ENCODE data around the gene KRT37.
"Not testable (repeated sequence)": the region's sequence is repeated elsewhere in the genome, so short reads cannot be mapped to it uniquely, and the experiment has no call there.

The KRT37 gene

DNA sequence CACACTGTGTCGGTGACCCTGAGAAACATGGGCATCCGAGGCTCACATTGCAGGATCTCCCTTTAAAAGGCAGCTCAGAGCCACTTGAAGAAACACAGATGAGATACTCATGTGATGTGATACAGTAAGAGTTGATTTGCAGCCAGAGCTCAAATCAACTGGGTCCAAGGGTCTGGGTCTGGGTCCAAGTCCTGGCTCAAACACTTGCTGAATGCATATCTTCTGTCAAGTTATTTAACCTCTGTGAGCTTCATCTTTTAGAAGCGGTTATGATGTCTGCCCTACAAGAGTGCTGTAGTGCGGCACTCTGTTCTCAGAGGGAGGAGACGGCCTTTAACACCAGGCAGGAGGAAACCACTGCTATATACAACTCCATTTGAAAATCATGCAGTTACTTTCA lies 10.0 kb upstream of the KRT37 start:
- DNase-seq = no peak

DNA sequence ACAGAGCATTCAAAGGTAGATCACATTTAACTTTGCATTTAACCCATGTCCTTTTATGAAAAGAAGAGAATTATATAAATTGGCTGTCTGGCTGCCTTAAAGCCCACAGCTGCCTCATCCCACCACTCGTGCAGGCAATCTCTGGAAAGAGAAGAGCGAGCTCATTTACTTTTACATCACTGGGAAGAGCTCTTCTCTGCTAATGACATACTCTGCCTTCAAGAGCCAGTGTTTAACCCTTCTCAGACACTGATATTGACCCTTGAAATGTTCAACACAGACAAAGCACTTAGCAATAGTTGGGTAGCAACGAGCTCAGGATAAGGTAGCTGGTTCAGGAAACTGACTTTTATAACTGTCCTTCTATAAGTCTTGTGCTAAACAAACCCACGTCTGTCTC lies 9.6 kb upstream of the KRT37 start:
- no peak for DNase-seq

DNA sequence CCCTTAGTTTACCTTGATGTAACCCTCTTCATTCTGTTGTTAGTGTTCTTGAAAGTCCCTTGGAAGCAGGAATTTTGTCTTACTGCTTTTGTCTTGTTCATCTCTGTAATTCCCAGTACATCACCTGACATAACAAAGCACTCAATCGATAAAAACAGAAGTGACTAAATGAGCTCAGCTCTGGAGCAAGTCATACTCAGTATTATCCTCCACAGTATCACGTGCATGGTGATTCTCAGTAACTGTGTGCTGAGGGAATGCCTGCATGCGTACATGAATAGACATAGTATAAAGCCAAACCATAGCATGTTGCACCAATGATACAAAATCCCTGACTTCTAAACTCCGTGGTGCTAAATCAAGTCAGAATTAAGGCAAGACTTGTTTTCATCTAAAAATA lies 9.2 kb upstream of the KRT37 start:
- no peak for DNase-seq

DNA sequence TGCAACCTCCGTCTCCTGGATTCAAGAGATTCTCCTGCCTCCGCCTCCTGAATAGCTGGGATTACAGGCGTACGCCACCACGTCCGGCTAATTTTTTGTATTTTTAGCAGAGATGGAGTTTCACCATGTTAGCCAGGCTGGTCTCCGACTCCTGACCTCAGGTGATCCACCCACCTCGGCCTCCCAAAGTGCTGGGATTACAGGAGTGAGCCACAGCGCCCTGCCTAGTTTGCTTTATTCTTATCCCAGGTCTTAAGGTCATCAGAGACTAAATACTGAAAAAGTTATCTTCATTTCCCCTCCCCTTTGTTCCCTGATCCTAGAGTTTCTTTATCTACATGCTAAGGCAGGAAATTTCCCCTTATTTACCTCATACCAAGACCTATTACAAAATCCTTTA lies 6.0 kb upstream of the KRT37 start:
- not testable (repeated sequence) for DNase-seq

DNA sequence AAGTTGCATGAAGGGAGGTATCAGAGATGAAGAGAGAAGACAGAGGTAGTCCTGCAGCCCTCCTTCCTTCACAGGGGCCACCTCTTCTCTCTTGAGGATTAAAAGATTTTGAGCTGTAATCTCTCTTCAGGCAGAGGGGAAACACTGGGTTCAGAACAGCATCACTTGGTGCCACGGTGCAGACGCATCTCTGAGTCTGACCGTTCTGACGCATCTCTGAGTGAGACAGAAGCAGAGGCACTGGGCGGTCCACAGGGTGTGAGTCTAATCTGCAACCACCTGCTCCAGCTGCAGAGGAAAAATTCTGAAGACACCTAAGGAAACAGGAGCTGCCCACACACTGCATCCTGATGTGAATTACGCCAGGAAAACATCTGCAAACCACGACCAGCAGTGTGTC lies 5.3 kb upstream of the KRT37 start:
- no peak for DNase-seq

DNA sequence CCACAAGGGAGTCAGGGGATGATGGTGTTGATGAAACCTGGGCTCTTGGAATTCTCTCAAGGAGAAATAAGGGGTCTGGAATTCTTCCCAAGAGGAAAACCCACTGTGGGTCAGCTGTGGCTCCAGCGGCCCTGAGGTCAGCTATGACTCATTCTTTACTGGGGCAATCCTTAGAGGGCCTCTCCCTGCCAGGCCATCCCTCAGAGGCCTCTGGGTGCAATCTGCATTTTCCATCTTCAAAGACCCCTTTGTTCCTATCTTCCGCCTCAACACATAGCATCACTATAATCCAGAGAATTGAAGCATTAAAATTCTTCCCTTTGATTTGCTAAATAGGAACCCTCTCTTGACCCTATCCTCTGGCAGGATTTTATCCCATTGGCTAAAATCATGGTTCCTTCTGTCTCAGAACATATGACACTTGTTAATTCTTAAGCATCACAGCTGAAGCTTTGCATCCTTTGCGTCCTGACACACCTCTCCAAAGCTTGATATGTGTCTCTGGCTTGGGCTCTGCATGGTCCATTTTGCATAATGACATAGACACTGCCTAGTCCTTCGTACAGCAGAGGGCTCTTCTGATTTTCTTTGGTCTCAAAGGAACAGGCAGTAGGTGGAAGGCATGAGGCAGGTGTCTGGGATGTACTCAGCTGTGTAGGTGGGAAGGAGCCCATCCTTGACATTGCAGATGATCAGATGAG lies 4.4 kb upstream of the KRT37 start:
- no peak for DNase-seq

DNA sequence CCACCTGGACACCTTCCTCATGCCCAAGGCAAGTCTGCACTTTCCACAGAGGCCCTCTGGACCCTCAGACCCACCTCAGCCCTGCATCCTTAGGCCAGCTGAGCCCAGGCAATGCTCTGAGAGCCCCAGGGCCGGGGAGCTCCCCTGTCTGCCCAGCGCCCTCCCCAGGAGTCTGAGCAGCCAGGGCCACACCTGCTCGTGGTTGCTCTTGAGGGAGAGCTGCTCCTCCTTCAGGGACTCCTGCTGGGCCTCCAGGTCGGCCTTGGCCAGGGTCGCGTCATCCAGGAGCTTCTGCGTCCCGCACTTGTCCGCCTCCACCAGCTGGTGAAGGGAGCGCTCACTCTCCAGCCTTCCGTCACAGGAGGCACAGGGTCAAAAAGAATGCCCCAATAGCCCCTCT lies 1.8 kb downstream of the KRT37 start:
- not testable (repeated sequence) for DNase-seq

DNA sequence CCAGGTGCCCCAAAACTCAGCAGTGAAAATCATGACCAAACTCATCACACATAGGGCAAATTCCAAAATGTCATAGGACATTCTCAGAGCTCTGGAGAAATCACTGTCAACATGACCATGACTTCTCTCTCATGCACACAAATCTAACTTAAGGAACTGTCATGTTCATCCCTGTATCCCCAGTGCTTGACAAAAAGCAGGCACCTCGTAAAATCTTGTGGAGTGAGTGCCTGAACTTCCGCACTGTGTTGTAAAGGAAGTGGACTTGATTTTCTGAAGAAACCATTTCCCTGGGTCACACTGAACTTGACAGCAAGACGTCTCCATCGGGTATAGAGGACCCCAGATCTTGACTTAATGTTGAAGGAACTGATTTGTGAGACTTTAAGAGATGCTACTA lies 2.8 kb downstream of the KRT37 start:
- no peak for DNase-seq

DNA sequence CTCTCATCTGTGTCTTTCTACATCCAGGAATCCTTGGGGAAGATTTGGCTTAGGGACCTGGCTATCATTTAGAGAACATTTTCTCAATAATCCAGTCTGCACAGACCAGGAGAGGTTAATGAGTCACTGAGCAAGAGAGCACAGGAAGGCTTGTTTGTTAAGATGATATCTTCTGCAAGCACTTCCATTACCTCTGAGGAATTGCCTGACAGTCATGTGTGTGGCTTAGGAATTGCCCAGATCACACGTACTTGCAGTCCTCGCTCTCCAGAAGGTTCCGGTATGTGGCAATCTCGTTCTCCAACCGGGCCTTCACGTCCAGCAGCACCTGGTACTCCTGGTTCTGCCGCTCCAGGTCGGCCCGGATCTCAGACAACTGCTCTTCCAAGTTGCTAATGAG lies 3.3 kb downstream of the KRT37 start:
- DNase-seq = no peak

DNA sequence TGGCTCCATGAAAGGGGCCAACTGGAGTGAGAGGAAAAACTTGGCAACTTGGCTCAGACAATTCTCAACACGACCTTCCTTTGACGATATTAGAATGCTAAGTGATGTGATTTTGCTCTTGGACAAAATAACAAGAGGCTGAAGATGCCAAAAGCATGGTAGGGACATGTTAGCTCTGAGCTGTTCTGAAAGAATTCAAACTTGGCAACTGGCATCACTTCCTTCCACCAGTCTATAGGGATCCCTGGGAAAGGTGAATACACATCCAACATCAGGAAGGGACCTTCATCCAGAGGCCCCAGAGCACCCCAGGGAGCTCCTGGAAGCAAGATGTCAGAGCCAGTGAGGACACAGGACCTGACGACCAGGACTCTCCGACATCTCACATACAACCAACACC lies 4.3 kb downstream of the KRT37 start:
- no peak for DNase-seq

DNA sequence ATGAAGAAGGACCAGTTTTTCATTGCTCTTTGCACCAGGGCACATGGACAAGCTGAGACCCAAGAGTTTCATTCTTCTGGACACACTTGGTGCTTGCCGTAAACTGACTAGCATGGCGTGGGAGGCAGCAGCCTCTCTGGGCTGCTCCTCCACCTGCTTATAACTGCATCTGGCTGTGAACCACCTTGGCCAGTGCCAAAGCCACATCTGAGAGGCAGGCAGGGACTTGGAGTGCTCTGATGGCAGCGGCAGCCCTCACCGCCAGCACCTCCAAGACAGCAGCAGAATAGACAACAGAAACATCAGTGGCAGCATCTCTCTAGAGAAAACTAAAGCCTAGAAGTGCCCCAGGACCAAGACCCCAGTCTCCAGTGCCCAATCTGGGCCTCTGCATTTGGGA lies 4.7 kb downstream of the KRT37 start:
- DNase-seq = no peak

DNA sequence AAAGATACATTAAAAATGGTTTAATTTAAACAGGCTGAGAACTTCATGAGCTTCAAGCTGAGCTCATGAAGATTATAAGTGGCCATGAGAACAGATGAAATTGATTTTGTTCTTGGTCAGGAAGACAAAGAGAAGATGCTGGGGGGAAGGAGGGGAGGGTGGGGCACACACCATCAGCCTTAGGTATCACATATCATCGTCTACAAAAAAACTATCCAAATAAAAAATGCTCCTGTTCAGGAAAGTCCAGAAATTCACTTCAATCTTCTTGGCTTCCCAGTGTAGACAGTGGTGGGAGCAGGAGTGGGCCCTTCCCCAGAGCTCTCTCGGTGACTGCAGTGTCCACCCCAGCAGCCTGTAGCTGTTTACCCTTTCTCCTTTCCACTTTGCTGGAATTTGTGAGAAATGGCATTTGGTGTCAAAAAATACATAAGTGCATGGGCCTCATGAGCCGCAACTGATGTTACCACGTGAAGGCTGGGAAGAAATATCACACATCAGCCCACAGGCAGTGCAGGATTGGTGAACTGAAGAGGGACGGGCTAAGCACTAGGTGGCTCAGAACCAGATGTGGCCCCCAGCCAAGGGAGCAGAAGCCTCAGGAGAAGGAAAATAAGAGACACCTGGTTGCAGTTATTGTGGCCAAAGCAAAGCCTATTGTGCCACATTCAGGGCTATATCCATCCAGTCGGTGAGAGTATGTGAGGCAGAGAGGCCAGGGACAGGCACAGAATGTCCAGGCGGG lies 6.1 kb downstream of the KRT37 start:
- no peak for DNase-seq

DNA sequence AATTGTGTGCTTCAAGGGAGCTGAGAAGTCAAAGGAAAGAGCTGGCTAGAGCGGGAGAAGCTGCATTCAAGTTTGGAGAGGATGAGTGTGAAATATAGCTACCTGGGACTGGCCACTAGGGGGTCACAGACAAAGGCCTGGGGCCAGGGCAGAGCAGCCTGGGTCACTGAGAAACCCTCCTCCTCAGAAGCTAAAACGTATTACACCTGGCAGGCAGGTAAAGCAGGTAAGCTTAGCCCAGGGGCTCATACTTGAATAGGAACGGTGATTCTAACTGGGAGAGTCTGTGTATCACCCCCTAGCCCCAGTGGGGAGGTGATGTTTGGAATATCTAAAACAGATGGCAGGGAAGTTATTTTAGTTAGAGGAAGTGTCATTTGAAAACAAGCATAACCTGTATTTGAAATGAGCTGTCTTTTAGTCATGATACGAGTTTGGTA lies 6.8 kb downstream of the KRT37 start:
- DNase-seq = no peak

DNA sequence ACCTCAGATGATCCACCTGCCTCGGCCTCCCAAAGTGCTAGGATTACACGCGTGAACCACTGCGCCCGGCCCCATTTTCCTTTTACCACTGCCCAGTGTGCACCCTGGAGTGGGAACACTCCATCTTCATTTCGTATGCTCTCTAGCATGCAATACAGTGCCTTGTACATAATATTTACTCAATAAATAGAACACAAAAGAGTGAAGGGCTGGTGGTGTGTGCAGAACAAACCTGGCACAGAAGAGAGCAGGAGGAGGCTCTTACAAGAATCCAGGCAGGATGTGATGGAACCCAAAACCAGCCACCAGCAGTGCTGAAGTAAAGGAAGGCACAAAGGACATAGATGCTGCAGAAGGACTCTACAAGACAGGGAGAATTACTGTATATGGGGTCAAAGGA lies 7.3 kb downstream of the KRT37 start:
- DNase-seq = no peak

DNA sequence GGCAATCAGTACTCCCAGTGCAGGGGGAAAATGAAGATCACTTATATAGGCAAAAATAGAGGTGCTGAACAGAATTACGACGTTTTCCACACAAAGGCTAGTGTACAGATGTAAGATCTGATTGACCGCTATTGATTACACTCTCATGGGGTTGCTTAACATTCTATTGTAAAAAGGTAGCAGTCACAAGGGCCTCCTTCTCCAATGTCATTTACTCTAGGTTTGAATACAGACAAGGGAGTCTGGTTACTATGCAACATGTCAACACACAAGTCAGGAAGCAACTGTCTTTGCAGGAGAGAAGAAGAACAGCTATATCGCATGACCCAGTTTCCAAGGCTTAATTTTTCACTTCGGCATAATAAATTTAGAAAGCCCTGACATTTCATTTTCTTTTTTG lies 7.9 kb downstream of the KRT37 start:
- no peak for DNase-seq

DNA sequence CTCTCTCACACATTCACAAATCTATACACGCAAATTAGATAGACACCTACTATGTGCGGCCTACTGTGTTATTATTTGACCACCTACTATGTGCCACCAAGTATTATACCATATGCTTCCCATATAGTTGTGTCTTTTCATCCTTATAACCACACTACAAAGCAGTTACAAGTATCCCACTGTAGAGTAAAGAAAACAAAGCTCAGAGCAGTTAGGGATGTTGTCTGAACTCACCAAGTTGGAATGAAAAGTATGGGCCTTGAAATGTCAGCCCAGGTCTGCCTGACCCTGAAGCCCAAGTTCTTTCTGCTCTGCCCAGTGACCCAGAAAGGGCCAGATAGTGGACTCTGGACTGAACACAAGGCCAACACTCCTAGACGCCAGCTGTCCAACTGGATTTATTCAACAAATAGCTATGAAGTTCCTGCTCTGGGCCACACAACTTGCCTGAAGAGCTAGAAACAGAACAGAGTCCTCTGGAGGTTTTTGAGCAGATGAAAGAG lies 8.5 kb downstream of the KRT37 start:
- DNase-seq = no peak

DNA sequence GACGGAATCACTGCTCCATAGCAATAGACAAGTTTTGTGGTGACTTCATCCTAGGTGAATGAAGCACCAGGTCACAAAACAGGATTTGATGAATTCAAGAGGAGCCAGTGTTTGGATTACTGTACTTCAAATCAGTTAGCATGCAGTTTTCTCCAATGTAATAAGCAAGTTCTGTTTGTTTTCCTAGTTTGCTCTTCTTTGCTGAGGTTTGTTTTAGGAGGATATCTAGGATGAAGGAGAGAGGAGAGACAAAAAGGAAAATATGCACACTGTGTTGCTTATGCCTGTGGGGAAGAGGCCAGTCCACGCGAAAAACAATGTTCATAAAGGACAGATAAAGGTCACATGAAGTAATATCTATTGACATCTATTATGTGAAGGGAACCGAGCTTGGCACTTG lies 9.0 kb downstream of the KRT37 start:
- DNase-seq = no peak

DNA sequence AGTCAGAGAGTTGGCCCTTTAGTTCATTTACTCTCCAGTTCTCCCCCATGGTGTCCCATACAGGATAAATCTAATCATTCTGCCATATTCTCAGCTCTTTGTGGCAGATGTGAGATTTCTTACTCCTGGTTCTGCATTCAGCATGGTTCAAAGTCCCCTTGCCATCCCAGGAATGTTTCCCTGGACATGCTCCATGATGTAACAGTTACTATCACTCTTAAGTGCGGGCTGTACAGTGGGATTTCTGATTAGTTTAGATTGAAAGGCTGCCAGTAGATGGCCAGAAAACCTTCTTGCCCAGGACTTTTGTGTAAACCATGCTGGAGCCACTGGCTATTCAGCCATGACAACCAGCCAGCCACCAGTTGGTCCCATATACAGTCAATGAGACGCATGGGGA lies 10.4 kb downstream of the KRT37 start:
- no peak for DNase-seq

DNA sequence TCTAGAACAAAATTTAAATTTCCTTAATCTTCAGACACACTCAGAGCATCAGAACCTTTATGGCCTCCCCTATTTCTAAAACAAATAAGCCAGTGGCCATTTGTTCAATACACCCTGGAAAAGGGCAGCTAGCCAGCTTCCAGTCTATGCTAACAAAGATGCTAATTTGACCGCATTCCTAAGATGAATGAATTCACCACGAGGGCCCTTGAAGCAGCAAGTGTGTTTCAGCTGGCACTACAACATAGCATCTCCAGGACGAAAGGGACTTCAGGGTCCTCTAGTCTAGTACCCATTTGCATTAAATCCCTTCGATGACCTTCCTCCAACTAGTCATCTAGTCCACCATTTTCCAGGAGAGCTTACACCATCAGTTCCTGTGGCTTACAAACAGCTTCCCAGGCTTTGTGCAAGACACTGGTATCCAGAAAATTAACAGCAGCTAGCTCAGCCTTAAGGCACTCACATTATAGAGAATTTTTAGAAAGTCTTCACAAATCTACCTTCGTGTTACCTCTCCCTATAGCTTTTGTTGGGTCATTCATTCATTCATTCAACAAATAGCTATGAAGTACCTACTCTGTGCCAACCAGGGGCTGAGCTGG lies 10.9 kb downstream of the KRT37 start:
- no peak for DNase-seq

DNA sequence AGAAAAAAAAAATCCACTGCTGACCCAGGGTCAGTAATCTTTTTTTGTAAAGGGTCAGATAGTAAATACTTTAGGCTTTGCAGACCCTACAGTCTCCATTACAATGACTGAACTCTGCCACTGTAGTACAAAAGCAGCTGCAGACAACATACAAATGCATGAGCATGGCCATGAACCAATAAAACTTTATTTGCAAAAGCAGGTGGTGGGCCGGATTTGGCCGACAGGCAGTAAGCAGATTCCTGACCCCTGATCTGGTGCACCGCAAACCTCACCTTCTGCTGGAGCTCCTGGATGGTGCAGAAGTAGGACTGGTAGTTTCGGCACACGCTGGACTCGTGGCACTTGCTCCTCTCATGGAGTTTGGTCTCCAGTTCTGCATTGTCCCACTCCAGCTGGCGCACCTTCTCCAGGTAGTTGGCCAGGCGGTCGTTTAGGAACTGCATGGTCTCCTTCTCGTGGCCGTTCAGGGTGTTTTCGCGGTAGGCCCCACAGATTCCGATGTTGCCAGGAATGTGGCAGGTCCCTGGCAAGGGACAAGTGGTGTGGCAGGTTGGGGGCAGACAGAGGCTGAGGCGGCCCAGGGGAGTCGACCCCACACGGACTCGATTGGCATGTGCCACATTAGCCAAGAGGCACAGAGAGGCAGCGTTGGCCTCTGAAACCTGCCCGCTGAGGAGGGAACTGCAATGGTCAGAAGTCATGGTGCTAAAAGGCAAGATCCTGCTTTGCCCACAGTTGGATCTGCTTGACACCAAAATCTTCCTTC lies 13.1 kb downstream of the KRT37 start:
- DNase-seq = no peak

DNA sequence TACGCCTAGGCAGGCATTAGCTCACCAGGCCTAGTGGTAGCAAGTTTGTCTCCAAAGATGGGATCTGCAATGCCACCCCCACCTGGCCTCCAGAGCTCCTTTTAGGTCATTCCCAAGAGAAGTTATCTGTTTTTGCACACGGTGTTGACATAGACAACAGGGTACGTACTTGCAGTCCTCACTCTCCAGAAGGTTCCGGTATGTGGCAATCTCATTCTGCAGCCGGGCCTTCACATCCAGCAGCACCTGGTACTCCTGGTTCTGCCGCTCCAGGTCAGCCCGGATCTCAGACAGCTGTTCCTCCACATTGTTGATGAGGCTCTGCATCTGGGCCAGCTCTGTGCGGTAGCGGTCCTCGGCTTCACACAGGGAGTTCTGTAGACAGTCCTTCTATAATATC lies 17.2 kb downstream of the KRT37 start:
- DNase-seq = no peak

DNA sequence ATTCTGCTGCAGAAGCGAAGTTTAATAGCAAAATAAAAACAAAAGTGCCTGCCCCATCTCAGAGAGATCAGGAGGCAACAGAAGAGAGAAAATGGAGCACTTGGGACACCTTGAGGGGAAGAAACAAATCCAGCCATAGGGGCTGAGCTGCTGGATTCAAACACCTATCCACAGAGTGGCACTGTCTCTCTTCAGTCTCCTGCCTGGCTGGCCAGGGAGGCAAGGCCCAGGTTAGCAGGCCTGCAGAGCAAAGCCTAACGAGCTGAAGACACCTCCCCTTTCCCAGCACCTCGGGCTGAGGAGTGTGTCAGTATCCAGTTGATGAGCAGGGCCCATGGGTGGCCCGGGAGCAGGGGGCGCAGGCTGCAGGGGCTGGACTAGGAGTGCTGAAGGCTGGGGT lies 18.2 kb downstream of the KRT37 start:
- DNase-seq = no peak
